Endometrium (tissue), 2 donors: ENCODE results near the gene AJM1.

Experiments used
- FAIRE-seq: peaks from 2 replicates; lab custom pipeline; 2012; peaks lifted over from hg19 to GRCh38; lab: Jason Lieb, UNC
- donor health status: control.
- donor health status: control.

Gene AJM1

GRCh38 chr9:136808075-136808805 is 34.0 kb upstream of the AJM1 start:
- no peak for FAIRE-seq

- FAIRE-seq = no peak
Measured at GRCh38 chr9:136808806-136809158, 33.5 kb upstream of the AJM1 start.

- no peak for FAIRE-seq
Measured at GRCh38 chr9:136814725-136815421, 27.4 kb upstream of the AJM1 start.

GRCh38 chr9:136815422-136815782 is 26.9 kb upstream of the AJM1 start:
- FAIRE-seq = no peak

GRCh38 chr9:136820971-136821825 is 21.1 kb upstream of the AJM1 start:
- no peak for FAIRE-seq

- no peak for FAIRE-seq
Measured at GRCh38 chr9:136821826-136822544, 20.3 kb upstream of the AJM1 start.

GRCh38 chr9:136823136-136824046 is 18.9 kb upstream of the AJM1 start:
- no peak for FAIRE-seq

GRCh38 chr9:136824496-136825225 is 17.6 kb upstream of the AJM1 start:
- FAIRE-seq = no peak

- FAIRE-seq = no peak
Measured at GRCh38 chr9:136825295-136826187, 16.7 kb upstream of the AJM1 start.

- no peak for FAIRE-seq
Measured at GRCh38 chr9:136826188-136826541, 16.1 kb upstream of the AJM1 start.

GRCh38 chr9:136826703-136827582 is 15.3 kb upstream of the AJM1 start:
- no peak for FAIRE-seq

- FAIRE-seq = no peak
Measured at GRCh38 chr9:136827794-136828473, 14.3 kb upstream of the AJM1 start.

- FAIRE-seq = no peak
Measured at GRCh38 chr9:136828474-136829140, 13.7 kb upstream of the AJM1 start.

GRCh38 chr9:136829412-136829811 is 12.9 kb upstream of the AJM1 start:
- FAIRE-seq = no peak

GRCh38 chr9:136829981-136830885 is 12.0 kb upstream of the AJM1 start:
- no peak for FAIRE-seq

- no peak for FAIRE-seq
Measured at GRCh38 chr9:136831002-136831719, 11.1 kb upstream of the AJM1 start.
